Neural progenitor cell (in vitro differentiated cells): ENCODE results near the gene GMFB.
"Not testable (repeated sequence)": the region's sequence is repeated elsewhere in the genome, so short reads cannot be mapped to it uniquely, and the experiment has no call there.

ENCODE experiments used
- CTCF ChIP-seq: fragments of 200-600 bp; sonication (generic); IDR thresholded peaks from 2 replicates; pipeline ENCODE4 v1.5.1; 2017; ENCODE audit warnings: antibody characterized with exemption, mild to moderate bottlenecking
- EZH2 ChIP-seq: fragments of 200-600 bp; sonication (generic); IDR thresholded peaks from 2 replicates; pipeline ENCODE4 v1.6.1; 2017; ENCODE audit warnings: antibody characterized with exemption, mild to moderate bottlenecking, moderate library complexity
- EZH2phosphoT487 ChIP-seq: fragments of 200-600 bp; sonication (generic); IDR thresholded peaks from 2 replicates; pipeline ENCODE4 v1.6.1; 2017; ENCODE audit warnings: antibody characterized with exemption

- not testable (repeated sequence) for TF ChIP-seq CTCF, EZH2, EZH2phosphoT487
Observed at GRCh38 chr14:54458536-54458935, 30.2 kb downstream of the GMFB start.
